ENCODE measurements around the gene USP30. TPM values are rescaled to one million over a fixed set of nuclear protein-coding genes. Genes with fewer than 3 reads are reported as not detected.

Gene USP30
- total RNA-seq, 1 donor from 2014 or later: 18.2 TPM

- Mint-ChIP-seq H3K9me3 (ENCODE audit: unreplicated experiment) (no peaks in the 10 kb centered on the region), H3K4me3 (ENCODE audit: unreplicated experiment) (no peak overlapping the region), H3K27me3 (ENCODE audit: unreplicated experiment) (peaks cover 15% of the 10 kb centered on the region), H3K36me3 (ENCODE audit: unreplicated experiment) (no peaks in the 10 kb centered on the region), H3K27ac (ENCODE audit: unreplicated experiment) (no peak overlapping the region), H3K4me1 (ENCODE audit: unreplicated experiment) (no peaks in the 10 kb centered on the region)
- no peak for TF ChIP-seq CTCF (IDR thresholded peaks at IDR 0.05)
- no peak for DNase-seq (ENCODE audit: extremely low spot score, unreplicated experiment)
Observed at GRCh38 chr12:109125791-109126190, 73.4 kb downstream of the USP30 start.

DNA sequence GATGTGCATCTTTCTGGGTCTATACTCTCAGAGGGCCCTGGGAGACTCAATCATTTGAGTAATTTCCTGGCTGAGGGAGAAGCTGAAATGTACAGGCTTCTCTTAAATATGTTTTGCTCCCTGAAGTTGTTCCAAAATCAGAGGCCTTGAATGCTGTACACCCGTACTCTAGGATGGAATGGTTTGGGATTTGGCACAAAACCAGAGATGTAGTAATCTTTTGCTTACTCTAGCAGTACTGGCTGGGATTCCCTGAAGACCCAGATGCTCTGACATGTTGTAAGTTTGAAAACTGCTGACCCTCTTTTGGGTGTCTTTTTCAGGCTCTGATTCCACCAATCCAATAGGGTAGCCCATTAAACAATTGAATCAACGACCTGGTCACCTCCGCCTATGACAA, 74.4 kb downstream of the USP30 start:
- no peak overlapping the region for H3K4me3 Mint-ChIP-seq (ENCODE audit: unreplicated experiment)
- H3K27ac Mint-ChIP-seq (ENCODE audit: unreplicated experiment): no peak overlapping the region
- H3K4me1 Mint-ChIP-seq (ENCODE audit: unreplicated experiment): no peaks in the 10 kb centered on the region
- no peak for TF ChIP-seq CTCF (IDR thresholded peaks at IDR 0.05)
- no peaks in the 10 kb centered on the region for H3K9me3 Mint-ChIP-seq (ENCODE audit: unreplicated experiment)
- no peaks in the 10 kb centered on the region for H3K36me3 Mint-ChIP-seq (ENCODE audit: unreplicated experiment)
- DNase-seq (ENCODE audit: extremely low spot score, unreplicated experiment): no peak
- peaks cover 17% of the 10 kb centered on the region for H3K27me3 Mint-ChIP-seq (ENCODE audit: unreplicated experiment)

DNA sequence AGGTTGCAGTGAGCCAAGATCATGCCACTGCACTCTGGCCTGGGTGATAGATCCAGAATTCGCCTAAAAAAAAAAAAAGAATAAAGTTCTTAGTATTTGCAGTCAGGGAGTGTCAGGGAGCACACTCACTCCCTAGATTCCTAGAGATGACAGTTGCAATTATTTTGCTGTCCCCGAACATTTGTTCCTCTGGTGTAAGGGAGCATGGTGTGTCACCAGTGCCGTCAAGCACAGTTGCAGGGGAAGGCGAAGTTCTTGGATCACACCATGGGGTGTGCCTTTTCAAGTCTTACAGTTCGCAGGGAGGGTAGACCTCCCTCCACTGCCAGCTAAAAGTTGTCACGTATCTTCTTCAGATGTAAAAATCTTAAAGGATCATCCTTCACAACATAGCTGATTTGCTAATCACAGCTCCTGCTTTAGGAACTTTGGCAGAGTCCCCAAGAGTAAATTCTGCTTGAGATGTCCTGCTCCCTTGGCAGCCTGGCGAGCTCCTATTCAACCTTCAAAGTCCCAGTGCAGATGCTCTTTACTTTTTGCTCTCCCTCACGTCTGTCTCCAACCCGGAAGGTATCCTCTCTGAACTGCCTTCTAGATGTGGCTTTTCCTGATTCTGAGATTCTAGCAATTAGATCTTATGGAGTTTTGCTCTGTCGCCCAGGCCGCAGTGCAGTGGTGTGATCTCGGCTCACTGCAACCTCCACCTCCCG, 75.3 kb downstream of the USP30 start:
- Mint-ChIP-seq H3K36me3 (ENCODE audit: unreplicated experiment) (no peaks in the 10 kb centered on the region), H3K4me1 (ENCODE audit: unreplicated experiment) (no peaks in the 10 kb centered on the region), H3K27me3 (ENCODE audit: unreplicated experiment) (peaks cover 22% of the 10 kb centered on the region), H3K27ac (ENCODE audit: unreplicated experiment) (no peak overlapping the region), H3K9me3 (ENCODE audit: unreplicated experiment) (no peaks in the 10 kb centered on the region), H3K4me3 (ENCODE audit: unreplicated experiment) (no peak overlapping the region)
- DNase-seq (ENCODE audit: extremely low spot score, unreplicated experiment): no peak
- no peak for TF ChIP-seq CTCF (IDR thresholded peaks at IDR 0.05)

DNA sequence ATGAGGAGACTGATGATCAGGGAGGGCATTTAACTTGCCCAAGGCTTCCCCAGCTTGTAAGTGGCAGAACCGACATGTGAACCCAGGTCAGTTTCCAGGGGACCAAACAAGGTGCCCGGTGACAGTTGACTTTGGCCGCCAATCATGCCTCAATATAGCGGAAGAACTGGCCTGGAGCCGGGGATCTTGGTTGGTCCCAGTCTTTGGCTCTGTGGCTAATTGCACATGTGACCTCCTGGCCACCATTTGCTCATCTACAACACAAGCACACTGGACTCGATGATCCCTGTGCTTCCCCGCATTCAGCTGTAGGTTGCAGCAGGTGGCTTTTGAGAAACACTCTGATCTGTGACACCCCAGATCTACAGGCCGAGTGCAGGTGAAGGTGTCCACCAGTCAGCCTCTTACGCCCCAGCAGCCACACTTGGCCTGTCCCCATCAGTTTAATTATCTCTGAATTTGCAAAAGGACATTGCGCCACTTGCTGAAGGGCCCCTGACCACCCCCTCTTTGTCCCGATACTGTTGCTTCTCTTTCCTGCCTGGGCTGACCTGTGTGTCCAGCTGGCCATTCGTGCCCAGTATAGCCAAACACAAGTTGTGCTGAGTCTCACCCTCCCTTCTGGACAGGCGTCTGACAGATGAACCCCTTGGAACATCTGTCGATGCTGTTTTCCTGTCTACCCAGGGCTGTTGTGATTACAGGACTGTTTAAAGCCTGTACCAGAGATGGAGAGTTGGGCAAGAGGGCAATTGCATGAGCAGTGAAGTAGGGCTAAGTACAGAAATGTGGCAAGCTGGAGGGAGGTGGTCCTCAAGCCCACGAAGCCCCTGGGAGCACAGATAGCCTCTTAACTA, 78.1 kb downstream of the USP30 start:
- Mint-ChIP-seq H3K9me3 (ENCODE audit: unreplicated experiment) (peaks cover 5% of the 10 kb centered on the region), H3K27me3 (ENCODE audit: unreplicated experiment) (peaks cover 27% of the 10 kb centered on the region), H3K27ac (ENCODE audit: unreplicated experiment) (no peak overlapping the region), H3K36me3 (ENCODE audit: unreplicated experiment) (no peaks in the 10 kb centered on the region), H3K4me3 (ENCODE audit: unreplicated experiment) (no peak overlapping the region), H3K4me1 (ENCODE audit: unreplicated experiment) (peaks cover 2% of the 10 kb centered on the region)
- no peak for DNase-seq (ENCODE audit: extremely low spot score, unreplicated experiment)
- no peak for TF ChIP-seq CTCF (IDR thresholded peaks at IDR 0.05)
